ENCODE measurements around the gene HOXA9.

The HOXA9 gene

GRCh38 chr7:27129729-27130539 is 35.4 kb downstream of the HOXA9 start:
- DNase-seq, result no peak

GRCh38 chr7:27128776-27129728 is 36.3 kb downstream of the HOXA9 start:
- no peak for DNase-seq

- no peak for DNase-seq
Measured at GRCh38 chr7:27128034-27128433, 37.3 kb downstream of the HOXA9 start.

GRCh38 chr7:27126596-27127327 is 38.6 kb downstream of the HOXA9 start:
- DNase-seq, result no peak

- DNase-seq, result no peak
Measured at GRCh38 chr7:27125986-27126394, 39.3 kb downstream of the HOXA9 start.

DNA sequence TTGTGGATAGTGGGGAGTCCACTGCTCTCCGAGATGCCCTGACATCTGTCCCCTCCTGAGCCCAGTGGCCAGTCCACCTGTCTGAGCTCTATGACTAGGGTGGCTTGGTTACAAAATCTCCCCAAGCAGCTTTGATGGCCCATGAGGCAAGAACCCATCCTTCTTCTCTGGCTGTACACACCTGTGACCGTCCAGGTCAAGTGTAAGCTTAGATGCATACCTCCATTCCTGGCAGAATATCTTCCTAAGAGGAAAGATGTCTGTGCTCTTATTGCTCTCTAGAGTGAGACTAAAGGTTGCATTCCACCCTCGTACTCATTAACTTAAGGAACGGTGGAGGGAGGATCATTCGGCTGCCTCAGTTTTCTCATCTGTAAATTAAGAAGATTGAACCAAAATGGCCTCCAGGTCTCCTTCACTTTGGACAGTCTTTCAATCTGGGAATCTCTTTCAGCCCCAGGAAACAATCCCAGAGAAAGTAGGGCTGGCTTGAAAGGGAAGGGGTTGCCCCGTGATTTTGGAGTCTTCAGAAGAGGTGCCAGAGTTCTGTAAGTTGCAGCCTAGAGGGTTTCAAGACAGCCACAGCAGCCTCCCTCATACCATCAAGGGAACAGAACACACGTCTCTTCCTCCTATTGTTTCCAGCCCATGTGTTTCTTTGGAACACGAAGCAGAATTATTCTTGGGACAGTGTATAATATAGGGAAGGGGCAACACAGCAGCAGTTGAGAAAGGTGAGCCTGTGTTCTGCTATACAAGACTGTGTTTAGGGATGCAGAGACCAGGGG is 40.2 kb downstream of the HOXA9 start:
- no peak for DNase-seq

GRCh38 chr7:27124096-27124901 is 41.0 kb downstream of the HOXA9 start:
- no peak for DNase-seq

DNA sequence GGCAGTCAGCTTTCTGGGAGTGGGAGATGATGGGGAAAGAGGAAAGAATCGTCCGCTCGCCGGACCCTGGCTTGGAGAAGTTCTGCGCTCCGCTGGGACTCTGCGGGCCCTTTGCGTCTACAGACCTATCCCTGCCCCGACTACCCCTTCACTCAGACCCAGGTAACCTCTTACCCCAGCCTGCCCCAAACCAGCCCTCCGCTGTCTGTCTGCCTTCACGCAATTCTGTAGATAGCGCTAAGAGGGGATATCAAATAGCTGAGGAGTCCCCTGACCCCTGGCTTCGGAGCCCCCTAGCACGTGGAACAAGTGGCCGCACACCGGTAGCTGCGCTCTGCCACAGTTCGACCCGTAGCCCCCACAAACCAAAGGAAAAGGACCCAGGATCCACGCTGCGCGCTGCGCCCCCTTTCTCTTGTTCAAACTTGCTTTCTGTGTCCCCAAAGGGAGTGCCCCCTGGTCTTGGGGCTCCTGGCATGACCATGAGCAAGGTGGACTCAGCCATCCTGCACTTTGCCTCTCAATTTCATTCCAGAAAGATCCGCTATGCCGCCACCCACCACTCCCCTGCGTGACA is 41.8 kb downstream of the HOXA9 start:
- DNase-seq, result no peak

DNA sequence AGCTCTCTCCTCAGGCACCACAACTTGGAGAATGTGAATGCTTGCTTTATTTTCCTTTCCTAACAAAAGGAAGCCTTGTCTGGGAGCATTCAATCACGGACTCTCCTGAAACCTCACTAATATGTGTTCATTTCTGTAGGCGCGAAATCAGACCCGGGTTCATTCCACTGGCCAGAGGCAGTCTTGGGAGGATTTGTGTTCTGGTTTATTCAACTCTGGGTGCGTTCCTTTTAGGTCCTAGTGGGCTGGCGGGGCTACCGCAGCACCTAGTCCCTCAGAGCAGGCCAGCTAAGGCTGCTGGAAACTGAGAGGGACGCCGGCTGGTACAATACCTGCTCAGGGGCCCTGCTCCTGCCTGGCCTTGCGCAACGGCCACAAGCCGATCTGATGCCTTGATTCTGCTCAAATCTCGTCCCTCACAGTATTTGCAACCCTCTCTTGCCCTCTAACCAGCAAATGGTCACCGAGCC is 42.3 kb downstream of the HOXA9 start:
- DNase-seq, result no peak

DNA sequence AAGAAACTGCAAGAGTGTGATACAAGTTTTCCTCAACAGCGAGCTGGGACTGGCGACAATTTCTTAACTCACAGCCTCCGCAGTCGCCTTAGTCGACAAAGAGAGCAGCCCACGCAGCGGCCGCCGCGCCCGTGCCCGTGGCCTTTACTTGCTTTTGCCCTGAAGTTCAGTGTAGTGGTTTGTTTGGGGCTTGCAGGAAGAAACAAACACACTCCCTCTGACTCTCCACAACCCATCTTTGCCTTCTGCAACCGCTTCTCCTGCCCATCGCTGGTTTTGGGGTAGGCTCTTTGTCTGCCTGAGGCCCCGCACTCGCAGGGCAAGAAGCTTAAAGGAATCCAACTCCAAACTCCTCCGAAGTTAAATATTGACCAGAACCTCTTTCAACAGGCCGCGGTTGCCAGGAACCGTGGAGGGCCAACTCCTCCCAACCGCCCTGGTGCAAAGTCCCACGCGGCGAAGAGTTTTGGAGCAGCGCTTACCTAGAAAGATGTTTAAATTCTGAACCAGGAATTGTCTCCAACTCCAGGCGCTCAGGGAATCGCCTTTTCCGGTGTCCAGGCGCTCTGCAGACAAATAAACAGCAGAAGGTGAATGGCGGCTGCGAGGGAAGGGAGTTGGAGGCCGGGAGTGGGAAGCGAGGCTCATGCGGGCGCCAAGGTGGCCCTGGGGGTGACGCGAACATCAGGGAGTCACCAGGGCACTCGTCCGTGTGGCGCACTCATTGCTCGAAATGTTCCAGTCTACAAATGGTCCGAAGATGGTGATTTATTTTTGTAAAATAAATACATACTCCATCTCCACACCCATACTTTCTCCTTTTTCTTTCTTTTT is 43.0 kb downstream of the HOXA9 start:
- DNase-seq, result no peak

GRCh38 chr7:27121684-27122076 is 43.7 kb downstream of the HOXA9 start:
- no peak for DNase-seq

GRCh38 chr7:27119412-27119911 is 45.9 kb downstream of the HOXA9 start:
- DNase-seq, result no peak

DNA sequence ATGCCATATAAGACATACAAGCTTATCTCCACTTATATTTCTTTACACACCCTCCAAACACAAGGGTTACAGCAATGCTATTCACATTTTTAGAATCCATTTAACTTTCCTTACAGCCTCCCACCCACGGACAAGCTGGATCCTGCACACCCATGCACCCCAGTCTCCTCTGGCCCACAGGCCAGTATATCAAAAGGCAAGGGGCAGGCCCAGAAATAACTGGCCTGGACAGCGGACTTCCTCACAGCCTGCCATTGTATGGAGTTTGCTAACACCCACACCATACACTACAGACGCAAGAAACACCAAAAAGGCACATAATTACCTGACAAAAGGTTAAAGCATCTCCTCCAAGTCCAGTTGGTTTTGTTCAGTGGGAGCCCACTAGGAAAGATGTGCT is 46.8 kb downstream of the HOXA9 start:
- DNase-seq, result no peak

DNA sequence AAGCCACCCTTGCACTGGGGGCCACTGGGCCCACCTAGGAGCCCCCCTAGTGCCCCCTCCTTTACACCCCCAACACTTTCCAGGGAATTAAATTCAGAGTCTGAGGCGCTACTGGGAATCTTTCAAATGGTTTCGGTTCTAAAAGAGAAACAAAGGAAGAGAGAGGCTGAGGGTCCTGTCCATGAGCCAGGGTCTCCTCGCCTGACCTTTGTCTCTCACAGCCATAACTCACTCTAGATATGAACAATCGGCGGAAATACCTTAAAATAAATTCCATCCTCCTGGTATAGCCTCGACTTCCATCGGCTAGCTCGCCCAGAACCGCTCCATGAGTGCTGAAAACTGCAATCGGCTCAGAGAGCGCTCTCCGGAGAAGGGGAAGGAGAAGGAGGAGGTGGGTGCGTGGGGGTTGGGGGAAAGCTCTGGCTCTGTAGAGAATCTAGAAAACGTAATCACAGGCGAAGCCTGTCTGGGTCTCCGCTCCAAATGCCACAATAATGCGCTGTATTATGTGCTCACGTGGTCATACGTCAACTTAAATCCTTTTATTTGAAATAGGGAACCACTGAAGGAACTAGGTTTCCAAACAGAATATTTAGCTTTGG is 47.3 kb downstream of the HOXA9 start:
- DNase-seq, result no peak

DNA sequence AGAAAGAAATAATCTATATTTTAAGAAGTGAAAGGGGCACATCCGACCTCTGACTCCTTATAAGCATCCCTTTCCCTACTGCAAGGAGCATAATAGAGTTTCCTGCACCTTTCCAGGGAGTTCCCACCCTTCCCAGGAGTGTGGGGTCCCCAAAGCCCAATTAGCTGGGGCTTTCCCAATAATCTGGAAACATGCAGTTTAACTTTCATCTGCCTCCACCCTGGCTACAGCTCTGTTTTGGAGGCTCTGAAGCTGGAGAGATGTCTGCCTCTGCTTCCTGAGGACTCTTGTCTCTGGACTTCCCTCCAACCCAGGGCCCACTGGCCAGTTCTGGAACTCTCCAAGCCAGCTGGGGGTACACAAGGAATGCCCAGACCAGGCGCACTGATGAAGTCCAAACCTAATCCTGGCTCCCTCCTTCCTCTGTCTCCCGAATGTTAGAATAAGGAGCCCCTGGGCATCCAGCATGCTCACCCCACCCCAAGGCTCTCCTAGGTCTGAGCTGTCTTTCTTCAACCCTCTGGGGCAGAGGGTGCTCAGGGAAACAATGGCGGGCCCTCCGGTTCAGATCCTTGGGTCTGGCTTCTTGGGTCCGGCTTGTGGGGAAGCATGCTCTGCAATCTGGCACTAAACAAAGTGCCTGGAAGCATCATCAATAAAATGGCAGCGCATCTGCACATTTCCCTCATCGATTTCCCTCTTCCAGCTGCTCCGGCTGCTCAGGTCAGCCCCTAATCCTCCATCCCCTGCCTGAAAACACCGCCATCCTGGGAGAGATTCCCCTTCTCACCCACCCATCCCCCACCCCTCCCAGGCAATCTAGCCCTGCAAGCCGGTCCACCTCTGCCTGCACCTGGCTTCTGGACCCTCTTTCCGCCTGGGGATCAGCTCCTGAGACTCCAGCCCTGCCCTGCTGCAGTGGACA is 48.1 kb downstream of the HOXA9 start:
- no peak for DNase-seq
